Measurements from ENCODE around the gene IVL.

Gene IVL

GRCh38 chr1:152907686-152908601 is at the start of gene IVL:
Gene IVL (plus strand): TSS chr1:152908546. CDS start chr1:152909798, 1,252 bp downstream.
- H3K27ac ChIP-seq, result peak within 1 kb of the TSS; percentile 26; the same call in 1 of the 2 replicates
- no peak for TF ChIP-seq CTCF (conservative IDR thresholded peaks at IDR 0.05)

GRCh38 chr1:152859696-152860095 is 48.6 kb upstream of the IVL start, which contains the start of gene LCE7A:
Gene LCE7A (plus strand): TSS chr1:152859996. CDS start chr1:152860698, 702 bp downstream.
- no peak within 1 kb of the TSS for H3K27ac ChIP-seq
- no peak for TF ChIP-seq CTCF (conservative IDR thresholded peaks at IDR 0.05)

GRCh38 chr1:152860129-152860528 is 48.2 kb upstream of the IVL start:
- no peak overlapping the region for H3K27ac ChIP-seq
- no peak for TF ChIP-seq CTCF (conservative IDR thresholded peaks at IDR 0.05)

- TF ChIP-seq CTCF (conservative IDR thresholded peaks at IDR 0.05), result no peak
- no peak overlapping the region for H3K27ac ChIP-seq
These were observed 47.0 kb upstream of the IVL start for GRCh38 chr1:152861374-152861773.

- TF ChIP-seq CTCF (conservative IDR thresholded peaks at IDR 0.05), result no peak
- H3K27ac ChIP-seq, result no peak overlapping the region
These were observed 43.9 kb upstream of the IVL start for GRCh38 chr1:152864443-152864842.

- no peak overlapping the region for H3K27ac ChIP-seq
- no peak for TF ChIP-seq CTCF (conservative IDR thresholded peaks at IDR 0.05)
These were observed 42.0 kb upstream of the IVL start for GRCh38 chr1:152866321-152866720.

- peak; percentile 94 for TF ChIP-seq CTCF (conservative IDR thresholded peaks at IDR 0.05)
- no peak overlapping the region for H3K27ac ChIP-seq
These were observed 38.4 kb upstream of the IVL start for GRCh38 chr1:152869808-152870419.
